NOMO-1 treated with dmso at 0.1 percent for 144 hours (cell line): Measurements from ENCODE around the gene SLC16A1.
A peak's percentile ranks its signal among the peaks of the same experiment; 100 is the strongest.
"Not testable (repeated sequence)": the region's sequence is repeated elsewhere in the genome, so short reads cannot be mapped to it uniquely, and the experiment has no call there.

Experiments used
- DNase-seq: peaks from one replicate; lab custom pipeline; 2025; ENCODE audit not compliant: unreplicated experiment; lab: John Stamatoyannopoulos, UW

Gene SLC16A1, protein sequence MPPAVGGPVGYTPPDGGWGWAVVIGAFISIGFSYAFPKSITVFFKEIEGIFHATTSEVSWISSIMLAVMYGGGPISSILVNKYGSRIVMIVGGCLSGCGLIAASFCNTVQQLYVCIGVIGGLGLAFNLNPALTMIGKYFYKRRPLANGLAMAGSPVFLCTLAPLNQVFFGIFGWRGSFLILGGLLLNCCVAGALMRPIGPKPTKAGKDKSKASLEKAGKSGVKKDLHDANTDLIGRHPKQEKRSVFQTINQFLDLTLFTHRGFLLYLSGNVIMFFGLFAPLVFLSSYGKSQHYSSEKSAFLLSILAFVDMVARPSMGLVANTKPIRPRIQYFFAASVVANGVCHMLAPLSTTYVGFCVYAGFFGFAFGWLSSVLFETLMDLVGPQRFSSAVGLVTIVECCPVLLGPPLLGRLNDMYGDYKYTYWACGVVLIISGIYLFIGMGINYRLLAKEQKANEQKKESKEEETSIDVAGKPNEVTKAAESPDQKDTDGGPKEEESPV

DNA sequence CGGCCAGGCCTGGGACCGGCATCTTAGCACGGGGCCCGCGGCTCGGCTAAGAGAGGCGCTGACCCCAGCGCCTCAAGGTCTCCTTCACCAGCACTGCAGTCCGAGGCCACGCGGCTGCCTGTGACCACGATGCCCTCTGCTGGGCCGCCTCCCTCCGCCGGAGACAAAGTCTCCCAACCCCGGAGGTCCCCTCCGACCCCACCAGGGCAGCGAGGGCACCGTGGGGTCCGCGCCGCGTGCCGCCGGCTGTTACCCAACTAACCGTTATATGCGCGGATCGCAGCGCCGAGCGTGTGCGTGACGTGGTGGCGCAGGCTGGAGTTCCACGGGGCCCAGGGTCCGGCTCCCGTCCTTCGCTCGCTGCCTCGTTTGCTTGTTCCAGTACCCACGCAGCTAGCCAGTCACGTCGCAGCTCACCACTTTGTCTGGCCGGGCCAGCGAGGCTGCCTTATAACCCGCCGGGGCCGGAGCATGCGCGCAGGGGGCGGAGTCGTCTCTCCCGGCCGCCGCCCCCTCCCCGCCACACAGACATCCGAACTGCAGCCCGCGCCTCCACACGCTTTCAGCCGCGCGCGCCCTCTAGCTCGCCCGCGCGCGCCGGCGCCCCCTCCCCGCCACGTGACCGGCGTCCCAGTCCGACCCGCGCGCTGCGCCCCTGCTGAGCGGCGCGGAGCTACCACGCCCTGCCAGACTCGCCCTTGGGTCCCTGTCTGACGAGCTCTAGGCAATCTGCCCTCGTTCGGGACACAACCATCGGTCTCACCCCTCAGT, at the start of gene SLC16A1:
TSS of gene SLC16A1 (minus strand) at position 424 of the 771 bp plus-strand sequence. CDS start 26,888 bp downstream, outside the sequence.
- peak; percentile 84 for DNase-seq

- DNase-seq, result no peak
Observed at GRCh38 chr1:113003751-113004690, 48.0 kb upstream of the SLC16A1 start.

DNA sequence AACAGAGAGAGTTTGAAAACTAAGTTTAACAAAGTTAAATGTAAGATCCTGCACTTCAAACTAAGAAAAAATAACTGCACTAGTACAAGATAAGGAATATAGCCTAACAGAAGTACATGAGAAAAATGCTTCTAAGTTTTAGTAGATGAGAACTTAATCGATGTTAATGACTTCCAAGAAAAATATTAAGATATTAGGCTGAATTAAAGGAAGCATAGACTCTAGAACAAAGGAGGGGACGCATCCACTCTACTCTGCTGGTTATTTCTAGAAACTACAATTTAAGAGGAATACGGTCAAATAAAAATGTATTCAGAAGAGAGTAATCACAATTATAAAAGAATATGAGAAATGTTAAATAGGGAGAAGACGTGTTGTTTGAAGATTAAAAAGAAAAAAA, 46.3 kb upstream of the SLC16A1 start:
- no peak for DNase-seq

- DNase-seq, result no peak
Observed at GRCh38 chr1:112998592-112999235, 42.7 kb upstream of the SLC16A1 start.

DNA sequence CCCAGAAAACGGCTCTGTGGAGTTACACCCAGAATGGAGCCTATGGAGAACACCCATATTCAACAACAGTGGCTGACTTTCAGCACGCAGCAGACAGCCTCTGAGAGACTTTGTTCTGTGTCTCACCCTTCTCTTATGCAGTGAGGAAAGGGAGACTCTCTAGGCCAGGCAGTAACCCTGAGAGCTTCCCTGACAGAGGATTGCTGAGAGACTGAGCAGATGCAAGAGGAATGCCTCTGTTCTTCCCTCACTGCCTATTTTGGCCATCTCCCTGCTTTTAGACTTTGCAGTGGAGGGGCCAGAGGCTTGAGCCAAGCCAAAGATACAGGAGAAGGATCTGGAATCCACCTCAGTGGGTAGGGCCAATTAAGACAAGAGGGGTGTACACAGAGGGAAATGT, 41.8 kb upstream of the SLC16A1 start:
- no peak for DNase-seq

GRCh38 chr1:112995890-112996289, 39.9 kb upstream of the SLC16A1 start:
- DNase-seq, result no peak

GRCh38 chr1:112995021-112995420, 39.0 kb upstream of the SLC16A1 start:
- DNase-seq, result not testable (repeated sequence)

DNA sequence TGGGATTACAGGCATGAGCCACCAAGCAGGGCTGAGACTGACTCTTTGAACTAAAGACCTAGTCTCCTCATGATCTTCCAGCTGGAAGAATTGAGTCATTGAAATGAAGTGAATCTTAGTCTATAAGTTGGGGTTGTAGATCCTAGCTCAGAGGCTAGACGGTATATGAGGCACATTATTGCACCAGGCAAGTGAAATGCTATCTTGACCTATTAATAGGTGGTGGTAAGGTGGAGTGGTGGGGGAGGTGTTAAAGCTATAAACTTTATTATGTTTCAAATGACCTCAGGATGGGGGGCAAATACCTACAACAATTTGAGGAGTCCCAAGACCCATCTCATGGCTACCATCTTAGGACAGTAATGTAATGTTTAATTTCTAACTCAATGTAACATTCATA, 36.8 kb upstream of the SLC16A1 start:
- no peak for DNase-seq

GRCh38 chr1:112991402-112992120, 35.6 kb upstream of the SLC16A1 start:
- DNase-seq, result no peak

GRCh38 chr1:112990271-112990670, 34.3 kb upstream of the SLC16A1 start:
- DNase-seq, result no peak

DNA sequence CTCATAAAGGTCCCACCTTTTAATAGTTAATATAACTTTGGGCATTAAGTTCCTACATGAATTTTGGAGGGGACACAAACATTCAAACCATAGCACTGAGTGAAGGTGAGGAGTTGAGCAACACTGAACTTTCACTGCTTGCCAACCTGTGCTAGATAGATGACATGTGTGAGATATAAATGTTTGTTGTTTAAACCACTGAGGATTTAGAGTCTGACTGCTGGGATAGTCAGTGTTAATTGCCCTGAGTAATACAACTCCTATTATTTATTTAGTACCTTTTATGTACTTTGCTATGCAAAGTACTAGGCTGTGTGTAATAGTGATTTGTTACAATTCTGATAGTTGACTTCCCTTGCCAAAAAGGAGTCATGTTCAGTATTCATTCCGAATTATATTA, 32.4 kb upstream of the SLC16A1 start:
- DNase-seq, result no peak

GRCh38 chr1:112985123-112985522, 29.1 kb upstream of the SLC16A1 start:
- no peak for DNase-seq

- peak; percentile 74 for DNase-seq
Observed at GRCh38 chr1:112983537-112984131, 27.6 kb upstream of the SLC16A1 start.

- DNase-seq, result no peak
Observed at GRCh38 chr1:112982853-112983536, 27.0 kb upstream of the SLC16A1 start.

GRCh38 chr1:112982328-112982727, 26.3 kb upstream of the SLC16A1 start:
- no peak for DNase-seq

DNA sequence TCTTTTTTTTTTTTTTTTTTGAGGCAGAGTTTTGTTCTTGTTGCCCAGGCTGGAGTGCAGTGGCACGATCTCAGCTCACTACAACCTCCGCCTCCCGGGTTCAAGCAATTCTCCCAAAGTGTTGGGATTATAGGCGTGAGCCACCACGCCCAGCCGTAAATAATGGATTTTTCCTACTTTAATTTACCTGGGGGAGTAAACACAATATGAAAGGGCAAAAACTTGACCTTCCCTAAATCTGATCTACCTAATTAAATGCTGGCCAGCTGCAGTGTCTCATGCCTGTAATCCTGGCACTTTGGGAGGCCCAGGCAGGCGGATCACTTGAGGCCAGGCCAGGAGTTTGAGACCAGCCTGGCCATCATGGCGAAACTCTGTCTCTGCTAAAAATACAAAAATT, 25.8 kb upstream of the SLC16A1 start:
- DNase-seq, result not testable (repeated sequence)

GRCh38 chr1:112981426-112981825, 25.4 kb upstream of the SLC16A1 start:
- DNase-seq, result peak; percentile 4

DNA sequence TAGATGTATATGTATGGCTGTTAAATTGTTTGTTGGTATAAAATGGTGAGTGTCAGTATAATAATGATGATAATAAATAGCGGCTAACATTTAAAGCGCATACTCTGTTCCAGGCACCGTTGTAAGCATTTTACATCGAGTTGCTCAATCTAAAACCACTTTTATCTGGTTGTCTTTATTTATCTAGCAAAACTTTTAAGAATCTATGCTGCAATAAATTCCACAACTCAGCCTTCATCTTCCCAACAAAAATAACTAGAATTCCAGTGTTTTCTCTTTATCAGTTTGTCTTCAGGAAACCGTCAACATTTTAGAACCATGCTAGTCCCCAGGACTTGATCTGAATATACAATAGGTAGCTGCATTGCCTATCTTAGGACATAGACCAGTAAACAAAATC, 19.3 kb upstream of the SLC16A1 start:
- DNase-seq, result no peak

- no peak for DNase-seq
Observed at GRCh38 chr1:112974646-112975045, 18.6 kb upstream of the SLC16A1 start.
